K562 (cell line): ENCODE results near the gene SARS2. TPM values are rescaled to one million over a fixed set of nuclear protein-coding genes. Genes with fewer than 3 reads are reported as not detected.

ENCODE experiments used
- ATAC-seq: fragments of 200-7000 bp; cut with Tn5 transposase; 3 replicates; pipeline ENCODE4 v1.9.1; 2020; ENCODE audit warnings: moderate library complexity
- BruUV-seq: library from RNA; stranded (reverse); fragments of 400-500 nt; replicated peaks from 2 replicates; lab custom pipeline; 2021; lab: Mats Ljungman, UMichigan
- CTCF ChIA-PET: fragments of 300-600 bp; formaldehyde crosslinking; extraction: SDS; loops from one replicate; lab custom pipeline; 2021; ENCODE audit warnings: low intra/inter-chr PET ratio; lab: Yijun Ruan, JAX
- POLR2A ChIA-PET: fragments of 300-600, 350-650 bp; sonication (Branson Sonifier 250); formaldehyde crosslinking; extraction: SDS; loops from one replicate; lab custom pipeline; 2021; ENCODE audit warnings: antibody characterized with exemption, inconsistent platforms; lab: Yijun Ruan, JAX
- DNase-seq, 4 experiments: peaks; one replicate each; pipeline versions ENCODE4 v3.0.0 to v3.0.0-alpha.2; 2011 to 2018; ENCODE audit warnings: low spot score in 3 of 4, mixed read lengths in 3 of 4; ENCODE audit errors: extremely low read depth in 1 of 4
- FAIRE-seq: peaks from 2 replicates; lab custom pipeline; 2011; peaks lifted over from hg19 to GRCh38; lab: Jason Lieb, UNC
- H2AFZ ChIP-seq: 2 replicates; pipeline ENCODE4 v1.6.0; 2011; ENCODE audit warnings: low read depth, low read length, control low read depth, inconsistent platforms
- H3K27ac ChIP-seq: fragments of 200-600 bp; 3 replicates; pipeline ENCODE4 v1.8.0; 2011; ENCODE audit warnings: low read depth, mild to moderate bottlenecking, control low read depth, inconsistent platforms, low read length, moderate library complexity, mixed read lengths; ENCODE audit errors: extremely low read depth
- H3K27me3 ChIP-seq, 2 experiments: fragments of 300-600 bp in 1 of 2; 2 replicates in 1 of 2; 3 replicates in 1 of 2; pipeline versions ENCODE4 v1.6.0 to v1.8.0; 2011; ENCODE audit warnings: inconsistent platforms in 2 of 2, low read length in 2 of 2, mild to moderate bottlenecking in 1 of 2, mixed read lengths in 1 of 2, moderate library complexity in 1 of 2; ENCODE audit not compliant: control insufficient read depth in 2 of 2, insufficient read depth in 2 of 2
- H3K36me3 ChIP-seq: fragments of 300-600 bp; 3 replicates; pipeline ENCODE4 v1.8.0; 2011; ENCODE audit warnings: mild to moderate bottlenecking, low read length, inconsistent platforms; ENCODE audit not compliant: control insufficient read depth, insufficient read depth
- H3K4me1 ChIP-seq, 2 experiments: fragments of 200-600 bp in 1 of 2; replicated peaks in 1 of 2; 2 replicates in 1 of 2; 3 replicates in 1 of 2; pipeline versions ENCODE4 v1.5.1 to v1.8.0; 2011; ENCODE audit warnings: inconsistent platforms in 2 of 2, low read length in 2 of 2, mild to moderate bottlenecking in 1 of 2, mixed read lengths in 1 of 2, moderate library complexity in 1 of 2; ENCODE audit not compliant: control insufficient read depth in 2 of 2, insufficient read depth in 2 of 2
- H3K4me2 ChIP-seq: 2 replicates; pipeline ENCODE4 v1.6.1; 2011; ENCODE audit warnings: low read length, control low read depth, inconsistent platforms, mixed read lengths; ENCODE audit not compliant: insufficient read depth
- H3K4me3 ChIP-seq: fragments of 200-600 bp; sonication (generic), shearing (Covaris generic); 2 replicates; pipeline ENCODE4 v1.5.1; 2016; ENCODE audit warnings: control low read depth, inconsistent platforms
- H3K79me2 ChIP-seq: fragments of 200-600 bp; 3 replicates; pipeline ENCODE4 v1.8.0; 2011; ENCODE audit warnings: low read length, inconsistent platforms; ENCODE audit not compliant: control insufficient read depth, insufficient read depth
- H3K9ac ChIP-seq, 2 experiments: 2 replicates each; pipeline versions ENCODE4 v1.6.0 to v1.6.1; 2011; ENCODE audit warnings: low read depth in 2 of 2, low read length in 2 of 2, control low read depth in 1 of 2, inconsistent platforms in 1 of 2, mild to moderate bottlenecking in 1 of 2, mixed read lengths in 1 of 2; ENCODE audit not compliant: insufficient read depth in 1 of 2
- H3K9me1 ChIP-seq: one replicate; pipeline ENCODE4 v1.6.0; 2011; ENCODE audit warnings: inconsistent platforms, mild to moderate bottlenecking, low read length, moderate library complexity; ENCODE audit not compliant: control insufficient read depth, insufficient read depth
- H3K9me3 ChIP-seq: replicated peaks from 2 replicates; pipeline ENCODE4 v1.5.1; 2011; ENCODE audit warnings: low read depth, low read length, inconsistent platforms; ENCODE audit not compliant: control insufficient read depth, insufficient read depth
- H4K20me1 ChIP-seq: replicated peaks from 2 replicates; pipeline ENCODE4 v1.6.1; 2011; ENCODE audit warnings: low read length, inconsistent platforms, mixed read lengths; ENCODE audit not compliant: control insufficient read depth, insufficient read depth
- ESRRB ChIP-seq: fragments of 250-450 bp; sonication (Bioruptor Pico); IDR thresholded peaks from 2 replicates; pipeline ENCODE4 v1.5.0; 2020; ENCODE audit warnings: mild to moderate bottlenecking, moderate library complexity, borderline replicate concordance
- FOXK2 ChIP-seq, 2 experiments: fragments of 450-650 bp; IDR thresholded peaks in 1 of 2; conservative IDR thresholded peaks in 1 of 2; 2 replicates each; pipeline ENCODE4 v1.6.1; 2016; ENCODE audit warnings: low read depth in 2 of 2, mild to moderate bottlenecking in 1 of 2
- SP1 ChIP-seq: sonication (generic); formaldehyde crosslinking; IDR thresholded peaks from 2 replicates; pipeline ENCODE4 v1.8.1; 2022; ENCODE audit warnings: mild to moderate bottlenecking, missing genetic modification reagents
- ZBTB7A ChIP-seq: IDR thresholded peaks from 2 replicates; pipeline ENCODE4 v1.6.1; 2011; ENCODE audit warnings: low read depth, mild to moderate bottlenecking, low read length, moderate library complexity, borderline replicate concordance; ENCODE audit not compliant: control insufficient read depth
- ZNF311 ChIP-seq: fragments of 250-450 bp; sonication (Bioruptor Pico); IDR thresholded peaks from 2 replicates; pipeline ENCODE4 v1.4.0; 2020; ENCODE audit warnings: mild to moderate bottlenecking, moderate library complexity
- WGBS: fragments of 100-300 bp; shearing (Covaris generic); methylation state at CpG from one replicate; pipeline ENCODE4 v1.1.6; 2016; ENCODE audit warnings: low coverage, mixed read lengths; ENCODE audit not compliant: insufficient coverage; ENCODE audit errors: missing lambda C conversion rate; 5-methylcytosine and 5-hydroxymethylcytosine counted together
- in situ Hi-C: fragments of 300-500 bp; cut with MboI; formaldehyde crosslinking; loops from 4 replicates; pipeline ENCODE4 v1.15.0; 2018; ENCODE audit warnings: inconsistent platforms, mixed read lengths
- intact Hi-C: fragments of 100-400 bp; cut with micrococcal nuclease; formaldehyde crosslinking; loops from 2 replicates; pipeline ENCODE4 v1.14.2; 2022
- polyA plus RNA-seq, 8 experiments: library from polyadenylated mRNA; depleted of rRNA in 4 of 8; stranded (reverse) in 5 of 8; unstranded in 3 of 8; fragments of >200 nt; fragmentation: Nextera tagmentation in 2 of 8; fragmentation: Illumina TruSeq in 1 of 8; extraction: Ambion mirVana in 2 of 8; extraction: Trizol in 1 of 8; gene quantifications; 2 replicates each; pipeline versions ENCODE4 v1.2.1 to v1.2.3, GENCODE V29; 2011 to 2014; ENCODE audit warnings: inconsistent platforms in 1 of 8, missing spikeins in 1 of 8
- total RNA-seq, 7 experiments: library from RNA; depleted of rRNA in 6 of 7; stranded (reverse); fragments of >200 nt in 6 of 7; fragmentation: Illumina TruSeq in 2 of 7; extraction: Trizol in 2 of 7; gene quantifications; 2 replicates each; pipeline versions ENCODE4 v1.2.1 to v1.2.3, GENCODE V29; 2011 to 2021; ENCODE audit warnings: low replicate concordance in 1 of 7
- TF ChIP-seq, protein P1 (sequence below): sonication (generic); formaldehyde crosslinking; IDR thresholded peaks from 2 replicates; pipeline ENCODE4 v1.9.0; 2022; ENCODE audit warnings: mild to moderate bottlenecking, missing genetic modification reagents
- TF ChIP-seq, protein P2 (sequence below): fragments of 200-800 bp; sonication (Bioruptor generic); IDR thresholded peaks from 2 replicates; pipeline ENCODE4 v1.6.1; 2017; ENCODE audit warnings: missing genetic modification characterization, missing compliant biosample characterization

Gene SARS2
- total and polyA plus RNA-seq, 9 of the 15 experiments (the other 6 are each of a cell fraction or from before 2014, with no cell fraction given): 3.1 to 59.1 (median 31.7) TPM

- Histone ChIP-seq H3K36me3 (peaks cover 27% of the 10 kb centered on the region; the same call in 2 of the 3 replicates), H3K9me1 (no peaks in the 10 kb centered on the region), H3K79me2 (no peaks in the 10 kb centered on the region), H3K4me3 (no peak overlapping the region), H3K27ac (no peak overlapping the region), H3K9ac (no peak overlapping the region), H3K4me2 (no peak overlapping the region), H3K4me1 (peaks cover 0 to 16% of the 10 kb centered on the region in 2 experiments; a peak in 2 of 5 replicates), H3K9me3 (no peaks in the 10 kb centered on the region), H3K27me3 (no peaks in the 10 kb centered on the region), H2AFZ (no peak overlapping the region), H4K20me1 (no peaks in the 10 kb centered on the region)
- POLR2A ChIA-PET: interaction anchor here (0.6 to 1.3 kb wide), 3 partner anchors 15 to 365 kb away, joined by 3 to 4 read pairs (median 3); partner anchors contain the start of genes MRPS12 and SARS2
- WGBS: 86% methylated on average over 3 of the region's 3 CpGs
- in situ Hi-C loops (no loop called here), intact Hi-C loops (no loop called here)
- CTCF ChIA-PET: no interaction called here
- BruUV-seq: no TSS peak
- FAIRE-seq (no peak), ATAC-seq (peak; percentile 78), DNase-seq (peak in 1 of 4 experiments; percentile 37)
- TF ChIP-seq, protein P1, sequence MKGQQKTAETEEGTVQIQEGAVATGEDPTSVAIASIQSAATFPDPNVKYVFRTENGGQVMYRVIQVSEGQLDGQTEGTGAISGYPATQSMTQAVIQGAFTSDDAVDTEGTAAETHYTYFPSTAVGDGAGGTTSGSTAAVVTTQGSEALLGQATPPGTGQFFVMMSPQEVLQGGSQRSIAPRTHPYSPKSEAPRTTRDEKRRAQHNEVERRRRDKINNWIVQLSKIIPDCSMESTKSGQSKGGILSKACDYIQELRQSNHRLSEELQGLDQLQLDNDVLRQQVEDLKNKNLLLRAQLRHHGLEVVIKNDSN (CRISPR knock-in tag): no peak
- 0 out of 2 replicates have a peak, but pooled peaks have one; percentile 16 for TF ChIP-seq ZBTB7A
- TF ChIP-seq SP1 (CRISPR knock-in tag): peak; percentile 22; the same call in 1 of the 2 replicates
- TF ChIP-seq FOXK2 (conservative IDR thresholded peaks at IDR 0.05 in 1 of 2, IDR thresholded peaks at IDR 0.05 in 1 of 2; ENCODE audit: low read depth in 2 of 2): no peak
- no peak for TF ChIP-seq ZNF311
- TF ChIP-seq, protein P2, sequence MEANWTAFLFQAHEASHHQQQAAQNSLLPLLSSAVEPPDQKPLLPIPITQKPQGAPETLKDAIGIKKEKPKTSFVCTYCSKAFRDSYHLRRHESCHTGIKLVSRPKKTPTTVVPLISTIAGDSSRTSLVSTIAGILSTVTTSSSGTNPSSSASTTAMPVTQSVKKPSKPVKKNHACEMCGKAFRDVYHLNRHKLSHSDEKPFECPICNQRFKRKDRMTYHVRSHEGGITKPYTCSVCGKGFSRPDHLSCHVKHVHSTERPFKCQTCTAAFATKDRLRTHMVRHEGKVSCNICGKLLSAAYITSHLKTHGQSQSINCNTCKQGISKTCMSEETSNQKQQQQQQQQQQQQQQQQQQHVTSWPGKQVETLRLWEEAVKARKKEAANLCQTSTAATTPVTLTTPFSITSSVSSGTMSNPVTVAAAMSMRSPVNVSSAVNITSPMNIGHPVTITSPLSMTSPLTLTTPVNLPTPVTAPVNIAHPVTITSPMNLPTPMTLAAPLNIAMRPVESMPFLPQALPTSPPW: no peak
- TF ChIP-seq ESRRB (CRISPR knock-in tag): no peak
Observed at GRCh38 chr19:38945562-38946228, 15.1 kb upstream of the SARS2 start.
